PC-9 (cell line): ENCODE data around the gene SF1.

Experiments
- CTCF ChIP-seq: fragments of 200-600 bp; sonication (generic); conservative IDR thresholded peaks from 2 replicates; pipeline ENCODE4 v1.6.1; 2017; ENCODE audit warnings: mixed run types, antibody characterized with exemption, mild to moderate bottlenecking, moderate library complexity
- EZH2 ChIP-seq: fragments of 200-600 bp; sonication (generic); IDR thresholded peaks from 2 replicates; pipeline ENCODE4 v1.8.0; 2017; ENCODE audit warnings: antibody characterized with exemption, low read depth

- 0 out of 2 replicates have a peak, but pooled peaks have one; percentile 2 for TF ChIP-seq CTCF
- TF ChIP-seq EZH2, result no peak
Observed at GRCh38 chr11:64778473-64779298, at the start of gene SF1.
